GM12874 (cell line): ENCODE results near the gene BAHCC1.

Source experiments
- CTCF ChIP-seq: IDR thresholded peaks from 2 replicates; pipeline ENCODE4 v1.5.1; 2011; ENCODE audit warnings: low read depth, mild to moderate bottlenecking, control low read depth, low read length, moderate library complexity; ENCODE audit not compliant: insufficient read depth

The BAHCC1 gene

GRCh38 chr17:81391293-81391935, 3.8 kb upstream of the BAHCC1 start:
- no peak for TF ChIP-seq CTCF

- TF ChIP-seq CTCF = no peak
Observed at GRCh38 chr17:81391936-81392908, 3.0 kb upstream of the BAHCC1 start.

- TF ChIP-seq CTCF = no peak
Observed at GRCh38 chr17:81392909-81393654, 2.2 kb upstream of the BAHCC1 start.

- no peak for TF ChIP-seq CTCF
Observed at GRCh38 chr17:81393684-81394376, 1.4 kb upstream of the BAHCC1 start.

- TF ChIP-seq CTCF = no peak
Observed at GRCh38 chr17:81394377-81394920, 808 bp upstream of the BAHCC1 start.

- TF ChIP-seq CTCF = no peak
Observed at GRCh38 chr17:81395600-81396277, 482 bp downstream of the BAHCC1 start.
